ENCODE data around the gene COL21A1.

GRCh38 chr6:56093776-56094175 lies 153.6 kb downstream of the COL21A1 start:
- TF ChIP-seq, protein P1, sequence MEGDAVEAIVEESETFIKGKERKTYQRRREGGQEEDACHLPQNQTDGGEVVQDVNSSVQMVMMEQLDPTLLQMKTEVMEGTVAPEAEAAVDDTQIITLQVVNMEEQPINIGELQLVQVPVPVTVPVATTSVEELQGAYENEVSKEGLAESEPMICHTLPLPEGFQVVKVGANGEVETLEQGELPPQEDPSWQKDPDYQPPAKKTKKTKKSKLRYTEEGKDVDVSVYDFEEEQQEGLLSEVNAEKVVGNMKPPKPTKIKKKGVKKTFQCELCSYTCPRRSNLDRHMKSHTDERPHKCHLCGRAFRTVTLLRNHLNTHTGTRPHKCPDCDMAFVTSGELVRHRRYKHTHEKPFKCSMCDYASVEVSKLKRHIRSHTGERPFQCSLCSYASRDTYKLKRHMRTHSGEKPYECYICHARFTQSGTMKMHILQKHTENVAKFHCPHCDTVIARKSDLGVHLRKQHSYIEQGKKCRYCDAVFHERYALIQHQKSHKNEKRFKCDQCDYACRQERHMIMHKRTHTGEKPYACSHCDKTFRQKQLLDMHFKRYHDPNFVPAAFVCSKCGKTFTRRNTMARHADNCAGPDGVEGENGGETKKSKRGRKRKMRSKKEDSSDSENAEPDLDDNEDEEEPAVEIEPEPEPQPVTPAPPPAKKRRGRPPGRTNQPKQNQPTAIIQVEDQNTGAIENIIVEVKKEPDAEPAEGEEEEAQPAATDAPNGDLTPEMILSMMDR (IDR thresholded peaks at IDR 0.05), result no peak
- no peak for TF ChIP-seq EP300 (IDR thresholded peaks at IDR 0.05)
- no peak for TF ChIP-seq POLR2A (IDR thresholded peaks at IDR 0.05)
- no peak for TF ChIP-seq POLR2AphosphoS5 (IDR thresholded peaks at IDR 0.05)
